ENCODE results near the gene STAT3.
"Not testable (repeated sequence)": the region's sequence is repeated elsewhere in the genome, so short reads cannot be mapped to it uniquely, and the experiment has no call there.

- TF ChIP-seq CTCF (conservative IDR thresholded peaks at IDR 0.05; ENCODE audit: low read length); EZH2phosphoT487 (IDR thresholded peaks at IDR 0.05; ENCODE audit: borderline replicate concordance, low read depth, low read length): not testable (repeated sequence)
Observed at GRCh38 chr17:42297775-42298174, 90.5 kb downstream of the STAT3 start.
